Left cardiac atrium (tissue), 4 donors: ENCODE data around the gene SMYD3. TPM values are rescaled to one million over a fixed set of nuclear protein-coding genes. Genes with fewer than 3 reads are reported as not detected.

Source experiments
- ATAC-seq, 2 donors: fragments of 200-7000 bp; cut with Tn5 transposase; one replicate each; pipeline ENCODE4 v1.9.1; 2020; ENCODE audit warnings: mild to moderate bottlenecking in 2 of 2, moderate library complexity in 2 of 2
- DNase-seq: peaks from one replicate; pipeline ENCODE4 v3.0.0-alpha.2; 2020
- intact Hi-C, 2 donors: fragments of 100-400 bp; cut with DNase I; formaldehyde crosslinking; loops; one replicate each; pipeline versions ENCODE4 v1.14.1 to v1.15.1; 2022 to 2023
- total RNA-seq, 2 donors: library from RNA; stranded (reverse); fragmentation: NEBNext Ultra II Directional; extraction: Animal tissue kit (Norgen Biotek cat#: 25700); gene quantifications; one replicate each; pipeline ENCODE4 v1.2.1, GENCODE V29; 2021
- donor health status: DM: no; HTN: yes; CAD: no.
- donor health status: DM: no; HTN: yes; CAD: no; lungs with severe emphysema.
- donor health status: DM: yes; HTN: yes; CAD: no.
- donor health status: Dilated cardiomyopathy.

SMYD3 gene
- total RNA-seq, 2 donors from 2014 or later: 6.5 to 11.9 TPM

DNA sequence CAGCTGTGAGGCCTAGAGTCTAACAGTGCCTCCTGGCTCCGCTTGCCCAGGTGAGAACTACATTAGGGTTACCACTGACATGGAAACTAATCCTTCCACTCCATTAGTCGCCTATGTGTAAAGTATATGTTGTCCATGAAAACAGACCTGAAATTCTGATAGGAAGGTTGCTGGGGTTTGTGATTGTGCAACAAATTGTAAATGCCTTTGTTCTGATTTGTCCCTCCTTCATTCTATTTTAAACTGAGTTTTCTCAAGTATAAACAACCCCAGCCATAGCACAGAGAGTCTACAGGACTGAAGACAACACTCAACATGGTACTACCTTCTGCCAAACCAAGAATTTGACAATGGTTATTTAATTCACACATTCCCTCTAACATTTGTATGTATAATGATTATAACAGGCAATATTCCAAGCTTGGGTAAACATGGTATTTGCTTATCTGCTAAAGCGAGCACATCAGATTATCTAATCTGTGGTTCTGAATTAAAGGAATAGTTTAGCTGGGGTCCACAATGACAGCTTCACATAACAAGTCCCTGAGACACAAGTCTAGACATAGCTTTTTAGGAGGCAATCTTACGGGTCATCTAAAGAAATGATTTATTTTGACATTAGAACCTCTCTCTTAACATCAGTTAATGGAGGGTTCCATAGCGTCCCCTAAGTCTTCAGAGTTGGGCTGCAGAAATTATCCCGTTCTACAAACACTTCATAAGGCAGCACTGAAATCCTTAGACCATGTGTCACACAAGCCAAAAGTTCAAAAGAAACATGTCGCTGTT lies 633.0 kb downstream of the SMYD3 start:
- DNase-seq (no peak), ATAC-seq (no peak)
- intact Hi-C loops: no loop called here

- intact Hi-C loops: no loop called here
- ATAC-seq (no peak), DNase-seq (no peak)
These were observed 634.0 kb downstream of the SMYD3 start for GRCh38 chr1:245873068-245873467.

DNA sequence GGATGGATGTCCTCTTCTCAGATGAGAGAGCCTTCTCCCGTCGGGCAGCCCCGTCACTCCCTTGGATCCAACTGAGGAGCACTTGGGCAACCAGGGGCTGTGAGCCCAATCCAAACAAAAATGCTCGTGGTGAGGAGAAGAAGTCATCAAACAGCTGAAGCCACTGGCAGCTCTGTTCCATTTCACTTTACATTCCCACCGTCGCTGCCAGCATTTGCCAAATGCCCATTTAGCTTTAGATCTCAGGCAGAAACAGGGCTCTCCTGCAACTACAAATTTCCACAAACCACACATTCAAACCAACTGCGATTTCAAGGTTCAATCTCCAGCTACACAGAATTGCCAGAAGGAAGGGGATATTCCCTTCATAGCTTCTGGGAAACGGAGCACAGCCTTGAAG lies 634.6 kb downstream of the SMYD3 start:
- DNase-seq: no peak
- no peak for ATAC-seq
- intact Hi-C loops: no loop called here

- intact Hi-C loops: no loop called here
These were observed 635.2 kb downstream of the SMYD3 start for GRCh38 chr1:245871915-245872314.

DNA sequence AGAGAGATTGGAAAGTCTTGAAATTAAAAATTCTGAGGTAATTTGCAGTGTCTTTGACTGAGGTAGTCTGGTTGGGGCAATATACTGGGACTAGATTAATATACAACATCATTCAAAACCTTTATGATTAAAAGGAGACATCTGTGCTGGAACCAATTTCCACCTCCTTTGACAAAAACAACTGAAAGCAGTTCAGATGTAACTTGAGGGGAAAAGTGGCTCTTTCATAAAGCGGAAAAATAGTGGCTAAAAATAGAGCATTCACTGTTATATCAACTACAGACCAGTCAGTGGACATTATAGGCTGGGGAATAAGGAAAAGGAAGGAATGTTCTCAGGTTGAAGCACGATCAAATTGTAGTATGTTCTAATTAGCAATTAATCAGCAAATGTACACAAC lies 635.9 kb downstream of the SMYD3 start:
- ATAC-seq (no peak), DNase-seq (no peak)
- intact Hi-C loops: no loop called here

More at GRCh38 chr1:245871915-245872314, 635.2 kb downstream of the SMYD3 start:
- no peak for ATAC-seq
- no peak for DNase-seq

GRCh38 chr1:245870698-245871097 lies 636.4 kb downstream of the SMYD3 start:
- intact Hi-C loops: no loop called here
- no peak for DNase-seq
- ATAC-seq: no peak

- ATAC-seq (no peak), DNase-seq (no peak)
- intact Hi-C loops: no loop called here
These were observed 637.2 kb downstream of the SMYD3 start for GRCh38 chr1:245869847-245870246.

DNA sequence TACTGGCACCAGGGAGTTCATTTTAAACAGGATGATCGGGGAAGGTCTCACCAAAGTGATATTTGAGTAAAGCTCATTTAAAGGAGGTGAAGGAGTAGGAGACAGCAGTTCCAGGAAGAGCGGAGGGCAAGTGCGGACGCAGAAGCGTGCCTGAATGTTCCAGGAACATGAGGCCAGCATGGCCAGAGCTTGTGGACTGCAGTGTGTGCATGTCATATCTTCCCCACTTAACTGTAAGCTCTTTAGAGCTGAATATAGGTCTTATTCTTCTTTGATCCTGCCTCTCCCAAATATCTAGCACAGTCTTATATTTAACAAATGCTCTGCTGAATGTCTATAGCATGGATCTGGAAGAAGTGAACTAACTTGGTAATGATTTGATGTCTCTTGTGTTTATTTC lies 639.3 kb downstream of the SMYD3 start:
- ATAC-seq: no peak
- no peak for DNase-seq
- intact Hi-C loops: no loop called here

GRCh38 chr1:245864872-245865271 lies 642.2 kb downstream of the SMYD3 start:
- ATAC-seq (no peak), DNase-seq (no peak)
- intact Hi-C loops: no loop called here

DNA sequence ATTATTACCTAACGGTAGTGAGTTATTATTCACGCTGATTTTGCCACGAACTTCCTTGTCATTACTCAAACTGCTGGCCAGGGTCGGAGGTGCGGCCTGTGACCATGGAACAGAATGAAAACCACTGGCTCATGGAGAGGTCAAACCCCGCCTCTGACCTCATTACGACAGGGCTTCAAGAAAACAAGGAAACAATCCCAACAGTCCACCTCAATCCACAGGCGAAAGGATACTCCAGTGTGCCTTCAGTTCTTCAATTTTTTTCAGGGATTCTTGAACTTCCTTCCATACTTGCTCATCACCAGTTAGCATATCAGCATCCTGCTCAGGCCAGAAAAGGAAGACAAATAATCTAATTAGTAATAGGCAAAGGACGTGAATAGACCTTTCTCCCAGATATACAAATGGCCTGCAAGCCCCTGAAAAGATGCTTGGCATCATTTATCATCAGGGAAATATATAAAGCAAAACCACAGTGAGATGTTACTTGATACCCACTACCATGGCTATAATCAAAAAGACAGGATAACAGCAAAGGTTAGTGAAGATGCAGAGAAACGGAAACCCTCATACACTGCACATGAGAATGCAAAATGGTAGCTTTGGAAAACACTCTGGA lies 643.4 kb downstream of the SMYD3 start:
- ATAC-seq: no peak
- intact Hi-C loops: no loop called here
- DNase-seq: no peak

- ATAC-seq (no peak), DNase-seq (no peak)
- intact Hi-C loops: no loop called here
These were observed 644.1 kb downstream of the SMYD3 start for GRCh38 chr1:245862812-245863540.

GRCh38 chr1:245860657-245861544 lies 646.2 kb downstream of the SMYD3 start:
- intact Hi-C loops: no loop called here
- DNase-seq (no peak), ATAC-seq (peak in 1 of 2 donors; percentile 70)

GRCh38 chr1:245859493-245860114 lies 647.5 kb downstream of the SMYD3 start:
- ATAC-seq (peak in 1 of 2 donors; percentile 26), DNase-seq (no peak)
- intact Hi-C loops: no loop called here

DNA sequence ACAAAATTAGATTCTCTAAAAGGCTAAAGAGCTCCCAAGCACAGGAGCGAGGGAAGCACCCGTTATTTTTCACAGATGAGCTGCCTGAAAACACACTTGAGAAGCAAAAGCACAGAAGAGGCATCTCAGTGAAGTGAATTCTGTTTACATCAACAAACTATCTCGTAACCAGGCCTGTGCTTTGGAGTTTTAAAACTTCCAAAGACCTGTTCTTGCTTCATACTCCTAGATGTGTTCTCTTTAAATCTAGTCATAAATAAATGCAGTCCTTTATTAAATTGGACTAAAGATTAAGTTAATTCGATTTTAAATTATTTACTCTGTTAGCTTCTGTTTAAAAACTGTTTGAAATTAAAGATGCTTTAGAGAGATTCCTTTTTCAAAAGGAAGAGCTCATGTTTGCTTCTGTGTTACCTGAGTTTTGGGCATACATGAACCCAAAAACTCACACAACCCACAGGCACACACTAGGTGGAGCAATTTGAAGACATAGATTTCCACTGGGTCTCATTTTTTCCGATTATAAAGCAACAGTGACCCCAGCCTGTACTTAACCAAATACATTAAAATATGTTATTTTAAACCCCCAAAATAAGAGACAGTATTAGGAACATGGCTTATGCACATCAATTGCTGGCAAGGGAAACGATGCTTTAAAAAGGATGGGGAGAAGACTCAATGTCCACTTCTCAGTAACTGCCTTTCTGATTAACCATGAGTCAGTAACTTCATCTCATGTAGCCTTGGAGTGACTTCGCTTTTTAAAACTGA lies 648.2 kb downstream of the SMYD3 start:
- no peak for DNase-seq
- intact Hi-C loops: no loop called here
- no peak for ATAC-seq

- no peak for ATAC-seq
- intact Hi-C loops: no loop called here
These were observed 648.9 kb downstream of the SMYD3 start for GRCh38 chr1:245858022-245858721.

DNA sequence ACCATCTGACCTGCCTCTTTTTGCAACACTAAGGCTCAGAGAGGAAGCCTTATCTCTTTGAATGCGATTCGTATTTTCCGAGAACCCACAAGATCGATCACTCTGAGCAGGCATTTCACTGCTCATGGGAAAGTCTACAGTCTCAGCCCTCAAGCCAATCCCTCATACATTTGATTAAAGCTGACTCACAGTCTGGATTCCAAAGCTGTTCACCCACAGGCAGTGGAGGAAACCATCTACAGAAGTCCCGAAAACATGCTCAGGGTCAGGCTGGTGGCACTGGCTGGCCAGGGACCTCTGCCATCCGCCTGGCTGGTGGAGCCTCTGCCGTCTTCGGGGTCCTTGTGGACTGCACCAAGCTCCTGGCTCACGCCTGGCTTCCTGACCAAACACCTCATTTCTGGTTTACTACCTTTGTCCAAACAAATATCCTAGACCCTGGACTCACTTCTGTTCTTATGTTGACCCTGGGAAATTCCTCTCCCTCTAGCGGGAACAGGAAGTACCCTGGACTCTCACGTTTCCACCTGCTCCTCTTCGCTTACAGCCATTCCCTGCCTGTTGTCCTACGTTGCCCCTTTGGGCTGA lies 650.0 kb downstream of the SMYD3 start:
- DNase-seq: no peak
- intact Hi-C loops: no loop called here
- no peak for ATAC-seq

More at GRCh38 chr1:245858022-245858721, 648.9 kb downstream of the SMYD3 start:
- DNase-seq: no peak
